HG02588 (cell line): ENCODE data around the gene PIAS1.
"Not testable (repeated sequence)": the region's sequence is repeated elsewhere in the genome, so short reads cannot be mapped to it uniquely, and the experiment has no call there.

Source experiments
- ATAC-seq: cut with Tn5 transposase; IDR thresholded peaks from one replicate; pipeline ENCODE4 v1.9.1; 2021; ENCODE audit warnings: mild to moderate bottlenecking, moderate library complexity; ENCODE audit not compliant: unreplicated experiment

Gene PIAS1

GRCh38 chr15:68201153-68201878 is 147.2 kb downstream of the PIAS1 start:
- ATAC-seq = no peak

GRCh38 chr15:68201879-68202261 is 147.8 kb downstream of the PIAS1 start:
- no peak for ATAC-seq

GRCh38 chr15:68202994-68203393 is 148.9 kb downstream of the PIAS1 start:
- not testable (repeated sequence) for ATAC-seq

GRCh38 chr15:68203486-68203885 is 149.4 kb downstream of the PIAS1 start:
- no peak for ATAC-seq

GRCh38 chr15:68203956-68204355 is 149.8 kb downstream of the PIAS1 start:
- ATAC-seq = no peak

GRCh38 chr15:68204361-68204760 is 150.2 kb downstream of the PIAS1 start:
- no peak for ATAC-seq

- ATAC-seq = no peak
These were observed 150.9 kb downstream of the PIAS1 start, which contains the start of gene CALML4 for GRCh38 chr15:68204776-68205557. Gene CALML4, minus strand, starts transcription at chr15:68205332. Its CDS starts 85 bp downstream, at chr15:68205247.

GRCh38 chr15:68205558-68205944 is 151.4 kb downstream of the PIAS1 start:
- ATAC-seq = no peak

- ATAC-seq = no peak
These were observed 151.9 kb downstream of the PIAS1 start for GRCh38 chr15:68205954-68206539.

GRCh38 chr15:68206711-68207151 is 152.6 kb downstream of the PIAS1 start:
- ATAC-seq = no peak

GRCh38 chr15:68207176-68207935 is 153.2 kb downstream of the PIAS1 start:
- no peak for ATAC-seq

GRCh38 chr15:68208136-68208535 is 154.0 kb downstream of the PIAS1 start:
- no peak for ATAC-seq

- no peak for ATAC-seq
These were observed 154.6 kb downstream of the PIAS1 start for GRCh38 chr15:68208636-68209240.

- ATAC-seq = no peak
These were observed 155.2 kb downstream of the PIAS1 start for GRCh38 chr15:68209272-68209671.

- ATAC-seq = peak; percentile 48
These were observed 155.8 kb downstream of the PIAS1 start for GRCh38 chr15:68209735-68210408.

- no peak for ATAC-seq
These were observed 156.3 kb downstream of the PIAS1 start for GRCh38 chr15:68210409-68210756.

- no peak for ATAC-seq
These were observed 156.9 kb downstream of the PIAS1 start for GRCh38 chr15:68210821-68211655.

GRCh38 chr15:68211656-68212320 is 157.7 kb downstream of the PIAS1 start:
- ATAC-seq = no peak

- ATAC-seq = not testable (repeated sequence)
These were observed 159.4 kb downstream of the PIAS1 start for GRCh38 chr15:68213491-68213845.
